K562 (cell line): ENCODE data around the gene METAP2. TPM values are rescaled to one million over a fixed set of nuclear protein-coding genes. Genes with fewer than 3 reads are reported as not detected.
A peak's percentile ranks its signal among the peaks of the same experiment; 100 is the strongest.

Source experiments
- ATAC-seq: fragments of 200-7000 bp; cut with Tn5 transposase; 3 replicates; pipeline ENCODE4 v1.9.1; 2020; ENCODE audit warnings: moderate library complexity
- BruUV-seq: library from RNA; stranded (reverse); fragments of 400-500 nt; replicated peaks from 2 replicates; lab custom pipeline; 2021; lab: Mats Ljungman, UMichigan
- CTCF ChIA-PET: fragments of 300-600 bp; formaldehyde crosslinking; extraction: SDS; loops from one replicate; lab custom pipeline; 2021; ENCODE audit warnings: low intra/inter-chr PET ratio; lab: Yijun Ruan, JAX
- POLR2A ChIA-PET: fragments of 300-600, 350-650 bp; sonication (Branson Sonifier 250); formaldehyde crosslinking; extraction: SDS; loops from one replicate; lab custom pipeline; 2021; ENCODE audit warnings: antibody characterized with exemption, inconsistent platforms; lab: Yijun Ruan, JAX
- DNase-seq, 4 experiments: peaks; one replicate each; pipeline versions ENCODE4 v3.0.0 to v3.0.0-alpha.2; 2011 to 2018; ENCODE audit warnings: low spot score in 3 of 4, mixed read lengths in 3 of 4; ENCODE audit errors: extremely low read depth in 1 of 4
- FAIRE-seq: peaks from 2 replicates; lab custom pipeline; 2011; peaks lifted over from hg19 to GRCh38; lab: Jason Lieb, UNC
- H2AFZ ChIP-seq: 2 replicates; pipeline ENCODE4 v1.6.0; 2011; ENCODE audit warnings: low read depth, low read length, control low read depth, inconsistent platforms
- H3K27ac ChIP-seq: fragments of 200-600 bp; 3 replicates; pipeline ENCODE4 v1.8.0; 2011; ENCODE audit warnings: low read depth, mild to moderate bottlenecking, control low read depth, inconsistent platforms, low read length, moderate library complexity, mixed read lengths; ENCODE audit errors: extremely low read depth
- H3K27me3 ChIP-seq, 2 experiments: fragments of 300-600 bp in 1 of 2; 2 replicates in 1 of 2; 3 replicates in 1 of 2; pipeline versions ENCODE4 v1.6.0 to v1.8.0; 2011; ENCODE audit warnings: inconsistent platforms in 2 of 2, low read length in 2 of 2, mild to moderate bottlenecking in 1 of 2, mixed read lengths in 1 of 2, moderate library complexity in 1 of 2; ENCODE audit not compliant: control insufficient read depth in 2 of 2, insufficient read depth in 2 of 2
- H3K36me3 ChIP-seq: fragments of 300-600 bp; 3 replicates; pipeline ENCODE4 v1.8.0; 2011; ENCODE audit warnings: mild to moderate bottlenecking, low read length, inconsistent platforms; ENCODE audit not compliant: control insufficient read depth, insufficient read depth
- H3K4me1 ChIP-seq, 2 experiments: fragments of 200-600 bp in 1 of 2; replicated peaks in 1 of 2; 2 replicates in 1 of 2; 3 replicates in 1 of 2; pipeline versions ENCODE4 v1.5.1 to v1.8.0; 2011; ENCODE audit warnings: inconsistent platforms in 2 of 2, low read length in 2 of 2, mild to moderate bottlenecking in 1 of 2, mixed read lengths in 1 of 2, moderate library complexity in 1 of 2; ENCODE audit not compliant: control insufficient read depth in 2 of 2, insufficient read depth in 2 of 2
- H3K4me2 ChIP-seq: 2 replicates; pipeline ENCODE4 v1.6.1; 2011; ENCODE audit warnings: low read length, control low read depth, inconsistent platforms, mixed read lengths; ENCODE audit not compliant: insufficient read depth
- H3K4me3 ChIP-seq: fragments of 200-600 bp; sonication (generic), shearing (Covaris generic); 2 replicates; pipeline ENCODE4 v1.5.1; 2016; ENCODE audit warnings: control low read depth, inconsistent platforms
- H3K79me2 ChIP-seq: fragments of 200-600 bp; 3 replicates; pipeline ENCODE4 v1.8.0; 2011; ENCODE audit warnings: low read length, inconsistent platforms; ENCODE audit not compliant: control insufficient read depth, insufficient read depth
- H3K9ac ChIP-seq, 2 experiments: 2 replicates each; pipeline versions ENCODE4 v1.6.0 to v1.6.1; 2011; ENCODE audit warnings: low read depth in 2 of 2, low read length in 2 of 2, control low read depth in 1 of 2, inconsistent platforms in 1 of 2, mild to moderate bottlenecking in 1 of 2, mixed read lengths in 1 of 2; ENCODE audit not compliant: insufficient read depth in 1 of 2
- H3K9me1 ChIP-seq: one replicate; pipeline ENCODE4 v1.6.0; 2011; ENCODE audit warnings: inconsistent platforms, mild to moderate bottlenecking, low read length, moderate library complexity; ENCODE audit not compliant: control insufficient read depth, insufficient read depth
- H3K9me3 ChIP-seq: replicated peaks from 2 replicates; pipeline ENCODE4 v1.5.1; 2011; ENCODE audit warnings: low read depth, low read length, inconsistent platforms; ENCODE audit not compliant: control insufficient read depth, insufficient read depth
- H4K20me1 ChIP-seq: replicated peaks from 2 replicates; pipeline ENCODE4 v1.6.1; 2011; ENCODE audit warnings: low read length, inconsistent platforms, mixed read lengths; ENCODE audit not compliant: control insufficient read depth, insufficient read depth
- CSDE1 ChIP-seq, 2 experiments: fragments of 450-650 bp; IDR thresholded peaks; 2 replicates each; pipeline ENCODE4 v1.6.1; 2016; ENCODE audit warnings: mild to moderate bottlenecking in 1 of 2
- DNMT1 ChIP-seq: fragments of 450-650 bp; IDR thresholded peaks from 2 replicates; pipeline ENCODE4 v1.6.1; 2016; ENCODE audit warnings: antibody characterized with exemption, mild to moderate bottlenecking
- MBD1 ChIP-seq: fragments of 250-450 bp; sonication (Bioruptor Pico); IDR thresholded peaks from 2 replicates; pipeline ENCODE4 v1.8.0; 2022; ENCODE audit warnings: inconsistent platforms
- MNT ChIP-seq, 2 experiments: fragments of 450-650 bp; conservative IDR thresholded peaks; 2 replicates each; pipeline ENCODE4 v1.6.1; 2017; ENCODE audit warnings: mild to moderate bottlenecking in 2 of 2, moderate library complexity in 2 of 2
- MTA1 ChIP-seq: fragments of 450-650 bp; IDR thresholded peaks from 2 replicates; pipeline ENCODE4 v1.6.1; 2017; ENCODE audit warnings: borderline replicate concordance
- RBM25 ChIP-seq: fragments of 200-400 bp; formaldehyde crosslinking; IDR thresholded peaks from 2 replicates; pipeline ENCODE4 v1.6.1; 2018; ENCODE audit warnings: low read length, low read depth, moderate library complexity; ENCODE audit not compliant: severe bottlenecking
- SREBF2 ChIP-seq: sonication (generic); formaldehyde crosslinking; IDR thresholded peaks from 2 replicates; pipeline ENCODE4 v1.4.0; 2020; ENCODE audit warnings: mild to moderate bottlenecking, missing genetic modification reagents
- SRSF3 ChIP-seq: fragments of 200-400 bp; formaldehyde crosslinking; IDR thresholded peaks from 2 replicates; pipeline ENCODE4 v1.6.1; 2016; ENCODE audit warnings: mild to moderate bottlenecking, low read length, moderate library complexity; ENCODE audit not compliant: insufficient read depth
- ZNF184 ChIP-seq: sonication (generic); formaldehyde crosslinking; IDR thresholded peaks from 2 replicates; pipeline ENCODE4 v1.5.0; 2020; ENCODE audit warnings: missing genetic modification reagents
- ZNF354B ChIP-seq: fragments of 250-450 bp; sonication (Bioruptor Pico); IDR thresholded peaks from 2 replicates; pipeline ENCODE4 v1.4.0; 2020
- ZNF507 ChIP-seq: conservative IDR thresholded peaks from 2 replicates; pipeline ENCODE4 v1.6.1; 2017; ENCODE audit warnings: missing genetic modification characterization, missing compliant biosample characterization
- WGBS: fragments of 100-300 bp; shearing (Covaris generic); methylation state at CpG from one replicate; pipeline ENCODE4 v1.1.6; 2016; ENCODE audit warnings: low coverage, mixed read lengths; ENCODE audit not compliant: insufficient coverage; ENCODE audit errors: missing lambda C conversion rate; 5-methylcytosine and 5-hydroxymethylcytosine counted together
- in situ Hi-C: fragments of 300-500 bp; cut with MboI; formaldehyde crosslinking; loops from 4 replicates; pipeline ENCODE4 v1.15.0; 2018; ENCODE audit warnings: inconsistent platforms, mixed read lengths
- intact Hi-C: fragments of 100-400 bp; cut with micrococcal nuclease; formaldehyde crosslinking; loops from 2 replicates; pipeline ENCODE4 v1.14.2; 2022
- polyA plus RNA-seq, 8 experiments: library from polyadenylated mRNA; depleted of rRNA in 4 of 8; stranded (reverse) in 5 of 8; unstranded in 3 of 8; fragments of >200 nt; fragmentation: Nextera tagmentation in 2 of 8; fragmentation: Illumina TruSeq in 1 of 8; extraction: Ambion mirVana in 2 of 8; extraction: Trizol in 1 of 8; gene quantifications; 2 replicates each; pipeline versions ENCODE4 v1.2.1 to v1.2.3, GENCODE V29; 2011 to 2014; ENCODE audit warnings: inconsistent platforms in 1 of 8, missing spikeins in 1 of 8
- total RNA-seq, 7 experiments: library from RNA; depleted of rRNA in 6 of 7; stranded (reverse); fragments of >200 nt in 6 of 7; fragmentation: Illumina TruSeq in 2 of 7; extraction: Trizol in 2 of 7; gene quantifications; 2 replicates each; pipeline versions ENCODE4 v1.2.1 to v1.2.3, GENCODE V29; 2011 to 2021; ENCODE audit warnings: low replicate concordance in 1 of 7

METAP2 gene
- total and polyA plus RNA-seq, 9 of the 15 experiments (the other 6 are each of a cell fraction or from before 2014, with no cell fraction given) = 75.5 to 205 (median 164) TPM

GRCh38 chr12:95549392-95550084, 75.6 kb downstream of the METAP2 start:
- 78% methylated on average over 11 of the region's 12 CpGs for WGBS
- H3K4me2 ChIP-seq = no peak overlapping the region
- TF ChIP-seq ZNF507 (tag) (peak; percentile 99), RBM25 (peak; percentile 61), SREBF2 (CRISPR knock-in tag) (no peak), ZNF354B (peak; percentile 88)
- 0 out of 5 replicates have a peak, but pooled peaks cover 0 to 3% of the 10 kb centered on the region in 2 experiments for H3K27me3 ChIP-seq
- intact Hi-C loops = no loop called here
- H3K9me1 ChIP-seq = no peaks in the 10 kb centered on the region
- no TSS peak for BruUV-seq
- POLR2A ChIA-PET = no interaction called here
- peaks cover 4% of the 10 kb centered on the region; the same call in 1 of the 3 replicates for H3K79me2 ChIP-seq
- H3K4me1 ChIP-seq = peaks cover 2 to 12% of the 10 kb centered on the region in 2 experiments; a peak in 4 of 5 replicates
- no peaks in the 10 kb centered on the region for H3K36me3 ChIP-seq
- no peak for FAIRE-seq
- no peak for DNase-seq
- H3K27ac ChIP-seq = no peak overlapping the region
- no peak overlapping the region; the same call in 1 of the 2 replicates for H3K4me3 ChIP-seq
- ATAC-seq = no peak
- CTCF ChIA-PET = no interaction called here
- H3K9ac ChIP-seq = no peak overlapping the region
- in situ Hi-C loops = no loop called here
- no peaks in the 10 kb centered on the region for H4K20me1 ChIP-seq
- peaks cover 8% of the 10 kb centered on the region; the same call in 1 of the 2 replicates for H3K9me3 ChIP-seq
- H2AFZ ChIP-seq = peak overlapping the region; percentile 88; the same call in 1 of the 2 replicates

GRCh38 chr12:95551305-95551704, 77.4 kb downstream of the METAP2 start, which contains the start of gene USP44:
TSS of gene USP44 (minus strand) at chr12:95551476. CDS start at chr12:95534256, 17,220 bp downstream.
- H3K9me3 ChIP-seq = peaks cover 8% of the 10 kb centered on the region; the same call in 1 of the 2 replicates
- ATAC-seq (no peak), FAIRE-seq (no peak), DNase-seq (peak in 1 of 4 experiments; percentile 18)
- H3K36me3 ChIP-seq = no peaks in the 10 kb centered on the region
- no peak within 1 kb of the TSS for H3K4me2 ChIP-seq
- CTCF ChIA-PET = no interaction called here
- H3K27ac ChIP-seq = no peak within 1 kb of the TSS
- BruUV-seq = no TSS peak
- no peaks in the 10 kb centered on the region for H3K9me1 ChIP-seq
- 0 out of 5 replicates have a peak, but pooled peaks cover 0 to 3% of the 10 kb centered on the region in 2 experiments for H3K27me3 ChIP-seq
- POLR2A ChIA-PET = no interaction called here
- peaks cover 6 to 12% of the 10 kb centered on the region in 2 experiments; a peak in 4 of 5 replicates for H3K4me1 ChIP-seq
- H3K79me2 ChIP-seq = 0 out of 3 replicates have a peak, but pooled peaks cover 4% of the 10 kb centered on the region
- 22% methylated on average over 9 of the region's 9 CpGs for WGBS
- no peak within 1 kb of the TSS for H3K4me3 ChIP-seq
- peak within 1 kb of the TSS in 1 of 2 experiments; percentile 9; a peak in 1 of 4 replicates for H3K9ac ChIP-seq
- no peaks in the 10 kb centered on the region for H4K20me1 ChIP-seq
- intact Hi-C loops = no loop called here
- in situ Hi-C loops = no loop called here
- H2AFZ ChIP-seq = peak within 1 kb of the TSS; percentile 53; the same call in 1 of the 2 replicates
- TF ChIP-seq MBD1 = no peak
- no peak for TF ChIP-seq ZNF184 (CRISPR knock-in tag)
- TF ChIP-seq DNMT1 = no peak
- no peak for TF ChIP-seq MTA1
- TF ChIP-seq MNT (conservative IDR thresholded peaks at IDR 0.05) = no peak
- TF ChIP-seq CSDE1 (IDR thresholded peaks at IDR 0.05) = no peak
- TF ChIP-seq SRSF3 = no peak
